ENCODE data around the gene TNS1. TPM values are rescaled to one million over a fixed set of nuclear protein-coding genes. Genes with fewer than 3 reads are reported as not detected.

Gene TNS1
- total and polyA plus RNA-seq, 9 of the 15 experiments (the other 6 are each of a cell fraction or from before 2014, with no cell fraction given): 0.13 to 2.7 (median 0.77) TPM

GRCh38 chr2:218024336-218024735, 21.5 kb upstream of the TNS1 start (continued):
- TF ChIP-seq MGA (IDR thresholded peaks at IDR 0.05) (no peak), CBFA2T2 (conservative IDR thresholded peaks at IDR 0.05) (no peak), TCFL5 (CRISPR knock-in tag; conservative IDR thresholded peaks at IDR 0.05) (no peak), SPI1 (IDR thresholded peaks at IDR 0.05; ENCODE audit: borderline replicate concordance, low read depth, low read length) (no peak), ZNF583 (CRISPR knock-in tag; IDR thresholded peaks at IDR 0.05) (no peak), RCOR1 (IDR thresholded peaks at IDR 0.05; ENCODE audit: borderline replicate concordance in 1 of 2, low read depth in 2 of 2, low read length in 2 of 2) (no peak), ASH1L (IDR thresholded peaks at IDR 0.05; ENCODE audit: borderline replicate concordance, low read depth, partially characterized antibody) (no peak), MAFF (IDR thresholded peaks at IDR 0.05; ENCODE audit: low read length) (no peak), ZNF232 (CRISPR knock-in tag; IDR thresholded peaks at IDR 0.05) (no peak), MECOM (CRISPR knock-in tag; IDR thresholded peaks at IDR 0.05) (no peak)
- TF ChIP-seq, protein P1, sequence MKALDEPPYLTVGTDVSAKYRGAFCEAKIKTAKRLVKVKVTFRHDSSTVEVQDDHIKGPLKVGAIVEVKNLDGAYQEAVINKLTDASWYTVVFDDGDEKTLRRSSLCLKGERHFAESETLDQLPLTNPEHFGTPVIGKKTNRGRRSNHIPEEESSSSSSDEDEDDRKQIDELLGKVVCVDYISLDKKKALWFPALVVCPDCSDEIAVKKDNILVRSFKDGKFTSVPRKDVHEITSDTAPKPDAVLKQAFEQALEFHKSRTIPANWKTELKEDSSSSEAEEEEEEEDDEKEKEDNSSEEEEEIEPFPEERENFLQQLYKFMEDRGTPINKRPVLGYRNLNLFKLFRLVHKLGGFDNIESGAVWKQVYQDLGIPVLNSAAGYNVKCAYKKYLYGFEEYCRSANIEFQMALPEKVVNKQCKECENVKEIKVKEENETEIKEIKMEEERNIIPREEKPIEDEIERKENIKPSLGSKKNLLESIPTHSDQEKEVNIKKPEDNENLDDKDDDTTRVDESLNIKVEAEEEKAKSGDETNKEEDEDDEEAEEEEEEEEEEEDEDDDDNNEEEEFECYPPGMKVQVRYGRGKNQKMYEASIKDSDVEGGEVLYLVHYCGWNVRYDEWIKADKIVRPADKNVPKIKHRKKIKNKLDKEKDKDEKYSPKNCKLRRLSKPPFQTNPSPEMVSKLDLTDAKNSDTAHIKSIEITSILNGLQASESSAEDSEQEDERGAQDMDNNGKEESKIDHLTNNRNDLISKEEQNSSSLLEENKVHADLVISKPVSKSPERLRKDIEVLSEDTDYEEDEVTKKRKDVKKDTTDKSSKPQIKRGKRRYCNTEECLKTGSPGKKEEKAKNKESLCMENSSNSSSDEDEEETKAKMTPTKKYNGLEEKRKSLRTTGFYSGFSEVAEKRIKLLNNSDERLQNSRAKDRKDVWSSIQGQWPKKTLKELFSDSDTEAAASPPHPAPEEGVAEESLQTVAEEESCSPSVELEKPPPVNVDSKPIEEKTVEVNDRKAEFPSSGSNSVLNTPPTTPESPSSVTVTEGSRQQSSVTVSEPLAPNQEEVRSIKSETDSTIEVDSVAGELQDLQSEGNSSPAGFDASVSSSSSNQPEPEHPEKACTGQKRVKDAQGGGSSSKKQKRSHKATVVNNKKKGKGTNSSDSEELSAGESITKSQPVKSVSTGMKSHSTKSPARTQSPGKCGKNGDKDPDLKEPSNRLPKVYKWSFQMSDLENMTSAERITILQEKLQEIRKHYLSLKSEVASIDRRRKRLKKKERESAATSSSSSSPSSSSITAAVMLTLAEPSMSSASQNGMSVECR (CRISPR knock-in tag; IDR thresholded peaks at IDR 0.05): no peak

All from K562 (cell line).